Thoracic aorta (tissue), 2 donors: Measurements from ENCODE around the gene MIER2. TPM values are rescaled to one million over a fixed set of nuclear protein-coding genes. Genes with fewer than 3 reads are reported as not detected.
"Not testable (repeated sequence)": the region's sequence is repeated elsewhere in the genome, so short reads cannot be mapped to it uniquely, and the experiment has no call there.

ENCODE experiments used
- ATAC-seq: fragments of 150-250 bp; one replicate; pipeline ENCODE4 v1.8.0; 2017; ENCODE audit warnings: low read depth; ENCODE audit not compliant: insufficient number of reproducible peaks, low FRiP score
- DNase-seq: peaks from one replicate; pipeline ENCODE4 v3.0.0-alpha.2; 2020; ENCODE audit warnings: low spot score
- H3K27ac ChIP-seq, 2 donors: fragments of 200-600 bp; sonication (generic); 1 replicate in 1 of 2; 2 replicates in 1 of 2; pipeline ENCODE4 v1.5.1; 2016; ENCODE audit warnings: mild to moderate bottlenecking in 2 of 2, moderate library complexity in 2 of 2
- H3K27me3 ChIP-seq: fragments of 200-600 bp; sonication (generic); replicated peaks from 2 replicates; pipeline ENCODE4 v1.6.0; 2016; ENCODE audit warnings: mild to moderate bottlenecking; ENCODE audit not compliant: insufficient read depth
- H3K36me3 ChIP-seq: fragments of 200-600 bp; sonication (generic); one replicate; pipeline ENCODE4 v1.5.1; 2016
- H3K4me1 ChIP-seq, 2 donors: fragments of 200-600 bp; sonication (generic); 1 replicate in 1 of 2; 2 replicates in 1 of 2; pipeline versions ENCODE4 v1.5.1 to v1.6.0; 2016; ENCODE audit warnings: low read depth in 2 of 2, mild to moderate bottlenecking in 1 of 2; ENCODE audit not compliant: control insufficient read depth in 1 of 2
- H3K4me3 ChIP-seq: fragments of 200-600 bp; sonication (generic); 2 replicates; pipeline ENCODE4 v1.5.1; 2016; ENCODE audit warnings: mild to moderate bottlenecking
- H3K9me3 ChIP-seq: fragments of 200-600 bp; sonication (generic); 2 replicates; pipeline ENCODE4 v1.5.1; 2016
- total RNA-seq, 2 donors: library from RNA; depleted of rRNA; stranded (reverse); fragments of >200 nt; gene quantifications; one replicate each; pipeline versions ENCODE4 v1.1.0 to v1.2.3, GENCODE V29; 2016
- TF ChIP-seq, protein P1 (sequence below): fragments of 200-600 bp; sonication (generic); IDR thresholded peaks from one replicate; pipeline ENCODE4 v1.5.1; 2019; ENCODE audit warnings: antibody characterized with exemption

MIER2 gene
- total RNA-seq, 2 donors from 2014 or later, result 8.8 to 43.6 TPM

DNA sequence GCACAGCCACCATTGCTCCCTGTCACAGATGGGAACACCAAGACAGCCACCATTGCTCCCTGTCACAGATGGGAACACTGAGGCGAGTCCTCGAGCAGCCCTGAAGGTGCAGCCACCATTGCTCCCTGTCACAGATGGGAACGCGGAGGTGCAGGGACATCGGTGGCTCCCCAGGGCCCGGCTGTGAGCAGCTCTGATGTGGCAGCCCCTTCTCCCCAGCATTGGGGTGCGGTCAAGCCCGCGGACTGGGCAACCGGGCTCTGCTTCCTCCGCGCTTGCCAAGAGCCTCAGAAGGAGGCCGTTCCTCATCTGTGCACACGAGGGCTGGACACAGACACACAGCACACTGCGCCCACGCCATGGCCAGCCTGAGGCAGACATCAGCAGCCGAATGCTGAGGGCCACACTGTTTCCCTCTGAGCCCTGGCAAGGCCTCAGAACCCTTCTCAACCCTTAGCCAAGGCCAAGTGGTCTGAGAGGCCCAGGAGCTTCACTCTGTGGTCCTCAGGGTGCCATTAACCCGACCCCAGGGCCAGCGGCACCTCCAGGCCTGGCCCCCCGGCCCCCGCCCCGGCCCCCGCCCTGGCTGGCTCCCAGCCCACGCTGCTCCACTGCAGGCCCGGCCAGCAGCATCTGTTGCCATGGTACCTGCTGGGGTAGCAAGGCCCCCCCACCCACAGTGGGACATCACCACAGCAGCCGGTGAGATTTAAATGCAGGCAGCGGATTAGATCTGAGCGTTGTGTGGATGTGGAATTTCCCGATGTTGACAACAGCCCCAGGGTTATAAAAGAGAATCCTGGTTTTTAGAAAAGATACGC lies 46.0 kb upstream of the MIER2 start:
- no peak overlapping the region for H3K27ac ChIP-seq
- H3K36me3 ChIP-seq, result no peaks in the 10 kb centered on the region
- ATAC-seq (no peak), DNase-seq (no peak)
- no peaks in the 10 kb centered on the region for H3K27me3 ChIP-seq
- H3K9me3 ChIP-seq, result no peaks in the 10 kb centered on the region
- no peaks in the 10 kb centered on the region for H3K4me1 ChIP-seq
- H3K4me3 ChIP-seq, result no peak overlapping the region
- TF ChIP-seq, protein P1, sequence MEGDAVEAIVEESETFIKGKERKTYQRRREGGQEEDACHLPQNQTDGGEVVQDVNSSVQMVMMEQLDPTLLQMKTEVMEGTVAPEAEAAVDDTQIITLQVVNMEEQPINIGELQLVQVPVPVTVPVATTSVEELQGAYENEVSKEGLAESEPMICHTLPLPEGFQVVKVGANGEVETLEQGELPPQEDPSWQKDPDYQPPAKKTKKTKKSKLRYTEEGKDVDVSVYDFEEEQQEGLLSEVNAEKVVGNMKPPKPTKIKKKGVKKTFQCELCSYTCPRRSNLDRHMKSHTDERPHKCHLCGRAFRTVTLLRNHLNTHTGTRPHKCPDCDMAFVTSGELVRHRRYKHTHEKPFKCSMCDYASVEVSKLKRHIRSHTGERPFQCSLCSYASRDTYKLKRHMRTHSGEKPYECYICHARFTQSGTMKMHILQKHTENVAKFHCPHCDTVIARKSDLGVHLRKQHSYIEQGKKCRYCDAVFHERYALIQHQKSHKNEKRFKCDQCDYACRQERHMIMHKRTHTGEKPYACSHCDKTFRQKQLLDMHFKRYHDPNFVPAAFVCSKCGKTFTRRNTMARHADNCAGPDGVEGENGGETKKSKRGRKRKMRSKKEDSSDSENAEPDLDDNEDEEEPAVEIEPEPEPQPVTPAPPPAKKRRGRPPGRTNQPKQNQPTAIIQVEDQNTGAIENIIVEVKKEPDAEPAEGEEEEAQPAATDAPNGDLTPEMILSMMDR, result no peak

DNA sequence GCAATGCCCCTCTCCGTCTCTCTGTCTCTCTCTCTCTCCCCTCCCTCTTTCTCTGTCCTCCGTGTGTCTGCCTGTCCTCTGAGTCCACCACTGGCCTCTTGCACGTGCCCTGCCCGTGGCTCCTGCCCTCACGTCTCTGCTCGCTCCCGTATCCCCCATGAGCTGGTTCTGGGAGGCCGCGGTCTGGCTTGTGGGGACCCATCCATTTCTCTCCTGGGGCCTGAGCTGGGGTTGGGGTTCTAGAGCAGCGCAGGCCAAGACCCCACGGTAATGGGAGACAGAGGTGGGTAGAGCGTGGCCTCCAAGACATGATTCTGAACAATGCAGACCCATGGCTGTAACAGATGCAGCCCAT lies 45.3 kb upstream of the MIER2 start:
- Histone ChIP-seq H3K27ac (no peak overlapping the region), H3K27me3 (no peaks in the 10 kb centered on the region), H3K36me3 (no peaks in the 10 kb centered on the region), H3K9me3 (no peaks in the 10 kb centered on the region), H3K4me3 (no peak overlapping the region), H3K4me1 (no peaks in the 10 kb centered on the region)
- TF ChIP-seq, protein P1, result no peak
- ATAC-seq, result no peak
- DNase-seq, result no peak

DNA sequence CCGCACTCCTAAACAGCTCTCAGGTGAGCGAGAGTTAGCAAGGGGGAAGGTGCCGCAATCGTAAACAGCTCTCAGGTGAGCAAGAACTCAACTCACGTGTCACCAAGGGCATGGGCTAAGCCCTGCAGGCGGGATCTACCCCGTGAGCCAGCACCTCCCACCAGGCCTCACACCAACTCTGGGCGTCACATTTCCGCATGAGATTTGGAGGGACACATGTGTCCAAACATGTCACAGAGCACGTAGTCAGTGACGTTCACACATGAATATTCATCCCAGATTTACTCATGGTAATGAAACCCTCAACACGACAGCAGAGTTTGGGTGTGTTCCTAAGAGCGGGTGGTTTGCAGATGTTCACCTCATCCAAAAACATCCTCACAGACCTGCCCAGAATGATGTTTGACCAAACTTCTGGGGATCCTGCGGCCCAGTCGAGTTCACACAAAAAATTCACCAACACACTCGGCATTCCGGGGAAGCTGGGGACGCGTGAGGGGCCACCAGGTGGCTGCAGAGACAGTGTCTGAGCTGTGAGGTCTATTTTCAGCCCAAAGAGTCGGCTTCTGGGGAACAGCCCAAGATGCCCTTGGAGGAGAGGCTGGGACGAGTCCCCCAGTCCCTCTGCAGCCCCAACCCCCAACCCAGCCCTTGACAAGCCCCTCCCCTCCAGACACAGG lies 44.8 kb upstream of the MIER2 start:
- Histone ChIP-seq H3K4me3 (no peak overlapping the region), H3K27ac (no peak overlapping the region), H3K27me3 (no peaks in the 10 kb centered on the region), H3K36me3 (no peaks in the 10 kb centered on the region), H3K9me3 (no peaks in the 10 kb centered on the region), H3K4me1 (no peaks in the 10 kb centered on the region)
- ATAC-seq, result no peak
- TF ChIP-seq, protein P1, result no peak
- DNase-seq, result no peak

DNA sequence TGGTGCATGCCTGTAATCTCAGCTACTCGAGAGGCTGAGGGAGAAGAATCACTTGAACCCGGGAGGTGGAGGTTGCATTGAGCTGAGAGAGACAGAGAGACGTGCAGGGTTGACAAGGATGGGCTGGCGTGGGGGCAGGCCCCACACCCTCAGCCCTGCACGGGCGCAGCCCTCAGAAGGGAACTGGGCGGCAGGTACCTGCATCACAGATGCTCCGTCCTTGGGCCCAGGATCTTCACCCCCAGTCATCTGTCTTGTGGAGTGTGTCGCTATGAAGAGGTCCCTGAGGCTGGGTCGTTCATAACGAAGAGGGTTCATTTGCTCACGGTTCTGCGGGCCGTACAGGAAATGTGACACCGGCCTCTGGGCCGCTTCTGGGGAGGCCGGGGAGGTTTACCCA lies 44.1 kb upstream of the MIER2 start:
- DNase-seq, result no peak
- TF ChIP-seq, protein P1, result no peak
- no peaks in the 10 kb centered on the region for H3K9me3 ChIP-seq
- no peak overlapping the region for H3K4me3 ChIP-seq
- H3K4me1 ChIP-seq, result no peaks in the 10 kb centered on the region
- H3K27ac ChIP-seq, result no peak overlapping the region
- H3K27me3 ChIP-seq, result no peaks in the 10 kb centered on the region
- ATAC-seq, result no peak
- H3K36me3 ChIP-seq, result no peaks in the 10 kb centered on the region

DNA sequence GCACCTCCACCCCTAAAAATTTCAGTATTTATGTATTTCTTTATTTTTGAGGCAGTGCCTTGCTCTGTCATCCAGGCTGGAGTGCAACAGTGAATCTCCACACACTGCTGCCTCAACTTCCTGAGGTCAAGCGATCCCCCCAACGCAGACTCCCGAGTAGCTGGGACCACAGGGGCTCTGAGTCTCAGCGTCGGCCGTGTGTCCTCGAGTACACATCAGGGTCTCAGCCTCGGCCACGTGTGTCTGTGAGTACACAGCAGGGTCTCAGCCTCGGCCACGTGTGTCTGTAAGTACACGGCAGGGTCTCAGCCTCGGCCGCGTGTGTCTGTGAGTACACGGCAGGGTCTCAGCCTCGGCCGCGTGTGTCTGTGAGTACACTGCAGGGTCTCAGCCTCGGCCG lies 43.2 kb upstream of the MIER2 start:
- H3K27me3 ChIP-seq, result peaks cover 3% of the 10 kb centered on the region
- no peaks in the 10 kb centered on the region for H3K36me3 ChIP-seq
- H3K4me1 ChIP-seq, result no peaks in the 10 kb centered on the region

DNA sequence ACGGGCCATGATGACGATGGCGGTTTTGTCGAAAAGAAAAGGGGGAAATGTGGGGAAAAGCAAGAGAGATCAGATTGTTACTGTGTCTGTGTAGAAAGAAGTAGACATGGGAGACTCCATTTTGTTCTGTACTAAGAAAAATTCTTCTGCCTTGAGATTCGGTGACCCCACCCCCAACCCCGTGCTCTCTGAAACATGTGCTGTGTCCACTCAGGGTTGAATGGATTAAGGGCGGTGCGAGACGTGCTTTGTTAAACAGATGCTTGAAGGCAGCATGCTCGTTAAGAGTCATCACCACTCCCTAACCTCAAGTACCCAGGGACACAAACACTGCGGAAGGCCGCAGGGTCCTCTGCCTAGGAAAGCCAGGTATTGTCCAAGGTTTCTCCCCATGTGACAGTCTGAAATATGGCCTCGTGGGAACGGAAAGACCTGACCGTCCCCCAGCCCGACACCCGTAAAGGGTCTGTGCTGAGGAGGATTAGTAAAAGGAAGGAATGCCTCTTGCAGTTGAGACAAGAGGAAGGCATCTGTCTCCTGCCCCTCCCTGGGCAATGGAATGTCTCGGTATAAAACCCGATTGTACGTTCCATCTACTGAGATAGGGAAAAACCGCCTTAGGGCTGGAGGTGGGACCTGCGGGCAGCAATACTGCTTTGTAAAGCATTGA lies 42.2 kb upstream of the MIER2 start:
- not testable (repeated sequence) for H3K27ac ChIP-seq, DNase-seq, H3K9me3 ChIP-seq, H3K4me1 ChIP-seq, H3K27me3 ChIP-seq, H3K36me3 ChIP-seq, H3K4me3 ChIP-seq, ATAC-seq

More for the DNA sequence above, 43.2 kb upstream of the MIER2 start:
- Histone ChIP-seq H3K27ac (no peak overlapping the region), H3K9me3 (no peaks in the 10 kb centered on the region), H3K4me3 (no peak overlapping the region)
- TF ChIP-seq, protein P1, result no peak
- DNase-seq, result no peak
- ATAC-seq, result no peak

DNA sequence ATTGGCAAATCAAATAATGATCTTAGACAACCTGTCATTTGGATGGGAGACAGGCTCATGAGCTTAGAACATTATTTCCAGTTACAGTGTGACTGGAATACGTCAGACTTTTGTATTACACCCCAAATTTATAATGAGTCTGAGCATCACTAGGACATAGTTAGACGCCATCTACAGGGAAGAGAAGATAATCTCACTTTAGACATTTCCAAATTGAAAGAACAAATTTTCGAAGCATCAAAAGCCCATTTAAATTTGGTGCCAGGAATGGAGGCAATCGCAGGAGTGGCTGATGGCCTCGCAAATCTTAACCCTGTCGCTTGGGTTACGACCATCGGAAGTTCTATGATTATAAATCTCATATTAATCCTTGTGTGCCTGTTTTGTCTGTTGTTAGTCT lies 41.6 kb upstream of the MIER2 start:
- not testable (repeated sequence) for H3K4me3 ChIP-seq, H3K27ac ChIP-seq, H3K4me1 ChIP-seq, H3K9me3 ChIP-seq, H3K36me3 ChIP-seq, ATAC-seq, DNase-seq, H3K27me3 ChIP-seq
